DMS153 treated with DMSO at 0.1 percent for 48 hours (cell line): ENCODE results near the gene FYN.

Experiments
- DNase-seq: peaks from one replicate; lab custom pipeline; 2025; ENCODE audit not compliant: unreplicated experiment; lab: John Stamatoyannopoulos, UW

FYN gene

GRCh38 chr6:111666847-111667246 lies 206.4 kb downstream of the FYN start:
- no peak for DNase-seq

DNA sequence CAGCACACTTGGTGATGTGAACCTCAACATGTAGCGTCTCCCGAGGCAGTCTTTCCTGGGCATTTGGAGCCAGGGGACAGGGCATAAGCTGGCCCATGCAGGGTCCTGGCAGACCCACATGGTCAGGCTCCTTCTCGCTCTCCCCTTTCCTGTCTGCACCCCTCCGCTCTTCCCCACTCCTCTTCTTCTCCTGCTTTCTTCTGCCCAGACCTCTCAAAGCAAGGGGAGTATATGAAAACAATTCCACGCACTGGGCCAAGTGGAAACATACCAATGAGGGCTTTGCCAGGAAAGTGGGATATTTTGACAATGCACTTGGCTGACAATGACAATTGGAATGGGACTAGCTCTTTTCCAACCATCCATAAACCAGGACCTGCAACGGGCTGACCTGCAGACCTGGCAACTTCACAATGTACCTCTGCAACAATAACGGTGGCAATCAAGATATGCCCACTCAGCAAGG lies 208.7 kb downstream of the FYN start:
- DNase-seq: no peak

- peak; percentile 60 for DNase-seq
Observed at GRCh38 chr6:111663692-111664564, 209.3 kb downstream of the FYN start.

- DNase-seq: no peak
Observed at GRCh38 chr6:111662794-111663593, 210.3 kb downstream of the FYN start.

GRCh38 chr6:111662072-111662793 lies 211.0 kb downstream of the FYN start:
- DNase-seq: no peak

DNA sequence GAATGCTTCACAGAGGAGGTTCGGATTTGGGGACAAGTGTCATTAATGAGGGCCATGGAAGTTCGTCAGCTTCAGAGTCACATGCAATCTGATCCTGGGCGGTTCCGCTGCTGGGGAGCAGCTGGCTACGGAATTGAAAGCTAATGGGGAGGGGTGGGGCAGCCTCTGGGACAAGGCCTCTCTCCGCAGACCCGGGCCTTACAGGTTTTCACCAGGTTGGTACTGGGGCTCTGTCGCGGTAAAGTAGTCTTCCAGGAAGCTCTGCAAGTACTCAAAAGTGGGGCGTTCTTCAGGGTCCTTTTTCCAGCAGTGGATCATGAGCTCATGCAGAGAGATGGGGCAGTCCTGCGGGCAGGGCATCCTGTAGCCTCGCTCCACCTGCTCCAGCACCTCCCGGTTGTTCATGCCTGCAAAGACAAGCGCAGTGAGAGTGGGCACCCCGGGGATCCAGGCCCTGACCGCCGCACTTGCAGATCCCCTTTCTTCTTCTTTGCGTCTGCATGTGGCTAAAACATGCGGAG lies 211.7 kb downstream of the FYN start:
- DNase-seq: peak; percentile 63

GRCh38 chr6:111660531-111660930 lies 212.7 kb downstream of the FYN start:
- DNase-seq: no peak

DNA sequence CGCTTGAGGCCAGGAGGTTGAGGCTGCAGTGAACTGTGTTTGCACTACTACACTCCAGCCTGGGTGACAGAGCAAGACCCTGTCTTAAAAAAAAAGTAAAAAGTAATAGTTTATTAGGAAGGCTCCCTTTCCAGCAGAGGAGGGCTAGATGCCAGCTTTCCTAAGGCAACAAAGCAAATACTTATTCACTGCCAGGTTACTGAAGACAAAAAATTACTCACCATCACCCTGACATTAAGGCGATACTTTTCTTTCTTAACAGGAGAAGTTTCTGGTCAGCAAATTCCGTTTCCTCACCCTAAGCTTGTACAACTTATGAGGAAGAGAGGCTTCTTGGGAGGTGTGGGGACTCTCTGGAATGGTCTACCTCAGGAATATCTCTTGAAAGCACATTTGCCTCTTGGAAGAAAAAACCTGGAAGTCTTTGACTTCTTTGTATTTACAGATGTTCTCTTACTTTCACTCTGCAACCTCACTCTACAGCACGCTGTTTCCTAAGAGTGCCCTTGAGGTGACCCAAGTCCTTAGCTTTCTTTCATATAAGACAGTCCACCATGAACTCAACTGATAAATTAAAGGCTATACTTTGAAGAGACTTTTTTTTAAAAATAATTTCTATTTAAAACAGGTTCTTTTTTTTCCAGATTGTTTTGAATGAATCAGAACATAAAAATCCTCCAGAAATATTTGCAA lies 214.6 kb downstream of the FYN start:
- DNase-seq: no peak

DNA sequence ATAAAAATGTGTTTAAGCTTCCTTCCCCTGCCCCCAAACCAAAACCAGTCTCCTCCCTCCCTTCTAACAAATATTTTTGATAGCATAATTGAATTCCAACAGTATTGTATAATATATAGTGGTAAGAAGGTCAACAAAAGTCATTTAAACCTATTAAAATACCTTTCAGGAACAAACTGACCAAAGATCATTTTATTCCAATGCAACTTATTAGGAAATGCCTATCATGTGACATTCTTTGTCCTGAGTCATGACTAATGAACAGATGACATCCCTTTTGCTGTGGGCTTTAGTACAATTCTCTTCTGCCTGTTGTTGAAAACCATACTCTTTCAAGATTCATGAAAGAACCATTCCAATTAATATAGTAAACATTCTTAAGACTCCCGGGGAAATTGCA lies 216.1 kb downstream of the FYN start:
- no peak for DNase-seq

DNA sequence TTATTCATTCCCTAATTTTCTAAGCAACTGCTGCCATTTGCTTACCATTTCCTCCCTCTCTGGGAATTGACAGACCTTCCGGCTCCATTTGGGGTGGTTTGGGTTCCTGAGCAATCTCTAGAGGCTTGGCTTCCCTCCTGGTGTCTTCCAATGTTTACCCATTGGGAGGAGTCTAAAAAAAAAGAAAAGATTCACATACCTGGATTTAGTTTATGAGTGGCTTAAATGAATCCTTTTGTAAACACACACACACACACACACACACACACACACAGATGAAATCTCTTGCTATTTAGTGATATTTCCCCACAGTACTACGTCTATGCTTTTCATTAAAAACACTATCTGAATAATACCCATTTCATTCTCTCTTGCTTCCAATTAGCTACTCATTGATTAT lies 219.3 kb downstream of the FYN start:
- peak; percentile 77 for DNase-seq

- no peak for DNase-seq
Observed at GRCh38 chr6:111653434-111653833, 219.8 kb downstream of the FYN start.

DNA sequence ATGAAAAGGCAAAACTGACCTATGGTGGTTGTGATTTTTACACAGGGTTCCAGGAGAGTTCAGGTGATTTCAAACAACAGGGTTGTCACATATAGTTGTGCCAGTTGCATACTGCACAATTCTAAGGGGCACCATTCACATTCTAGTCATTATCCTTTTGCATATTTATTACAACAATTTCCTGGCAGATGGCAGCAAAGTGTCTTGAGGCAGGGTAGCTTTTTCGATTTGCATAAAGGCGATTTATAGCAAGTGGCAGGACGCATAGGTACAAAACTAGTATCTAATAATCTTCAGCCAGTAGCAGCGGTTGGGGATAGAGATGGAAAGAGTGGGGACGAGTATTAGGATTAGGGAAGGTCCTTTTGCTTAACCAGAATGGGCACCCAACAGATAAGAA lies 221.1 kb downstream of the FYN start:
- DNase-seq: no peak

- peak; percentile 48 for DNase-seq
Observed at GRCh38 chr6:111651185-111652034, 221.8 kb downstream of the FYN start.

GRCh38 chr6:111650049-111650448 lies 223.2 kb downstream of the FYN start:
- DNase-seq: no peak

DNA sequence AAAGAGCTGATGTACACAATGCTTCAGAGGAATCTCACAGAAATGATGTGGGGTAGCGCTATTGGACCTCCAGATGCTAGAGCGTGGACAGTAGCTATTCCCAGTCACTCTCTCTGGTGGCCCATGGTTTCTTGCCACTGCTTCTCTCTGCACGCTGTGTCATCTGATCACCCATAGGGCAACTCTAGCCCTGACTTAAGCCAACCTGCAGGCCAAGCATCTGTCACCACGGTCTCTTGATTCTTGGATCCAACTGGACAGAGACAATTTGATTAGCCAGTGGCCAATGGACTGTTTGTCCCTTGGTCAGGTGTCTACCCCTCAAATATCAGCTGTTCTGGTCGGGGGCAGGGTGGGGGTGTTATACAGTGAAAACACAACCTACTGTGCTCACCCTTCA lies 225.2 kb downstream of the FYN start:
- DNase-seq: no peak

DNA sequence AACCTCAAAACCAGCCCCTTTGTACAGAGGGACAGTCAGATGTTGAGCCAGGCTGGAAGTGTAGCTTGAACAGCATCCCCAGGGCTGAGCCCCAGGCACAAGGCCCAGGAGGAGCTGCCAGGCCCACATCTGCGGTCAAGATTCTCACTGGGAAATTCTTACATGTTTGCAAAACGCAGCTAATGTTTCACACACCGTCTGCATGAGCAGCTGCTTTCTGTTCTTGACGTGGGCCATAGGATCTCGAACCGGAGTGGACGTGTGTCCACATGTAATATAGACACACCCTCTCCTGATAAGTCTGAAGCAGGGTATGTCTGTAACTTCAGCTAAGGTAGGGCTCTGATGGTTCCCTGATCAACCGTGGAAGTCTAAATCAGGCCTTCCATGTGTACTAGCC lies 226.3 kb downstream of the FYN start:
- no peak for DNase-seq

DNA sequence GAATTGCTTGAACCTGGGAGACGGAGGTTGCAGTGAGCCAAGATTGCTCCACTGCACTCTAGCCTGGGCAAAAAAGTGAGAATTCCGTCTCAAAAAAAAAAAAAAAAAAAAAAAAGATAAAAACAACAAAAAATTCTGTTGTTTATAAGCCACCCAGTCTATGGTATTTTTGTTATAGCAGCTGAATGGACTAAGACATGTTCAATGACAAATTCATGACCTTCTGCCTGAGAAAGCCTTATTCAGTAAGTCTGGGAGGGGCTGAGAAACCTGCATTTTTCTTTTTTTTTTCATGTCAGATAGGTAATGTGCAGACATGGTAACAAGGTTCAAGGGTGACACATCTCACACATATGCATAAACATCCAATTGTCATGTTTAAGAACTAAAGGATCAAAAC lies 227.2 kb downstream of the FYN start:
- DNase-seq: no peak

DNA sequence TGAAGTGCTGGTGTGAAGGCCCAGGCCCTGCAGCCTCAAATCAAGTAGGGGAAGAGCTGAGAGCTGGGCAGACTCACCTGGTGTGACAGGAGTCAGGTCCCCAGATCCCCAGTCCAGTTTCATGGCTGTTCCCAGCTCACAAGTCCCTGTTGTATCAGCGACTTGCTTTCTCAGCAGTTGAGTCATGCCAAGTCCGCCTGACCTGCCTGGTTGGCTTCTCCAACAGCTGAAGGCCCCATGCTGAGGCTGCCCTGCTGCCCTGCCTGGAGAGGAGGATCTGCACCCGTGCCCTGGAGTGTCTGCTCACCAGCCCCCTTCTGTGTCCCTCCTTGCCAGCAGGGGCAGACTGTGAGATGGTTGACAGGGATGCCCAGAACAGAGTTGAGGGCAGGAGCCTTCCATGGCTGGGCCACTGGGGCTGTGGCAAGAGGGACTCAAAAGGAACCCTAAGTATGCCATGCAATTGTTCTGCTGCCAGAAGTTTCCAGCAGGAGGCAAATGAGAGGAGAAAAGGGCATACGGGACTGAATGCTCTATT lies 228.3 kb downstream of the FYN start:
- DNase-seq: no peak

- no peak for DNase-seq
Observed at GRCh38 chr6:111642463-111643158, 230.6 kb downstream of the FYN start.
